ENCODE results near the gene FAM13A. TPM values are rescaled to one million over a fixed set of nuclear protein-coding genes. Genes with fewer than 3 reads are reported as not detected.

The FAM13A gene
- total and polyA plus RNA-seq, 7 donors = 3.8 to 76.0 (median 15.2) TPM

DNA sequence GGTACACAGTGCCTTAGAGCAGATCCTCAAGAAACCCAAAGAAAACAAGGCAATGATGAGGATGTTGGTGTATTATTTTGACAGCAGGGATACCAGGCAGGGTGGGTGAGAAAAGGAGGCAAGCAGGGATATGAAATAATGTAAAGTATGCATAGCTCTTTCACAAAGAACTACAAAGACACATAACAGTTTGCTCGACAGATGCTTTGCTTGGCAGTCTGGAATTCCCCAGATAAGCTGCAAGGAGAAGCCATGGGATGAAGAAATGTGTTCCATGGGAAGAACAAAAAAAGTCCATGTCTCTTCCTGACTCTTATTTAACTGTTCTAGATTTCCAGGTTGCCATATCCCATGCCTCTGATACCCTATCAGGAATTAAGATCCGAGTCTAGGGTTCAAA is 75.4 kb downstream of the FAM13A start:
- no peak for TF ChIP-seq CTCF (IDR thresholded peaks at IDR 0.05)
- H3K9me3 ChIP-seq = no peaks in the 10 kb centered on the region
- no peaks in the 10 kb centered on the region for H3K4me1 ChIP-seq
- DNase-seq = no peak
- no peak overlapping the region for H3K27ac ChIP-seq
- H3K36me3 ChIP-seq (ENCODE audit: insufficient read depth in 1 of 2, low read depth in 1 of 2) = no peaks in the 10 kb centered on the region
- intact Hi-C loops (cut with DNase I) = no loop called here
- H3K27me3 ChIP-seq (ENCODE audit: insufficient read depth in 3 of 3, low read length in 2 of 3) = no peaks in the 10 kb centered on the region
- H3K4me3 ChIP-seq = no peak overlapping the region
- WGBS, 3 donors = 59 to 85% (median 75%) methylated on average over 2 of the region's 2 CpGs
- no peak for ATAC-seq

DNA sequence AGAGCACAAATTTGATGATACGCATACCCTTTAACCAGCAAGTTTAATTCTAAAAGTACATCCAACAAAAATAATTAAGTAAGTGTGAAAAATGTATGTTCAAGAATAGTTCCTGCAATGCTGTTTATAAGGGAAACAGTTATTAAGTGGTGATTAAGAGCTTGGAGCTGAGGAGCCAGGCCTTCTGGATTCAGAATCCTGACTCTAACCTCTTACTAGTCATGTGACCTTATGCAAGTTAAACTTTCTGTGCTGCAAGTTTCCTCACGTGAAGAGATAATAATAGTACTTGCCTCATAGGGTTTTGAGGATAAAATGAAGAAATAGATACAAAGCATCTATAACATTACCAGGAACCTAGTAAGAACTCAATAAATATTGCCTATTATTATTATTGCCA is 77.7 kb downstream of the FAM13A start:
- no peak for ATAC-seq
- no peak overlapping the region for H3K27ac ChIP-seq
- intact Hi-C loops (cut with DNase I) = no loop called here
- no peaks in the 10 kb centered on the region for H3K9me3 ChIP-seq
- H3K4me1 ChIP-seq = no peaks in the 10 kb centered on the region
- no peaks in the 10 kb centered on the region for H3K36me3 ChIP-seq (ENCODE audit: insufficient read depth in 1 of 2, low read depth in 1 of 2)
- H3K27me3 ChIP-seq (ENCODE audit: insufficient read depth in 3 of 3, low read length in 2 of 3) = no peaks in the 10 kb centered on the region
- H3K4me3 ChIP-seq = no peak overlapping the region
- no peak for TF ChIP-seq CTCF (IDR thresholded peaks at IDR 0.05)
- WGBS, 3 donors = 62 to 70% (median 69%) methylated on average over 2 of the region's 2 CpGs
- DNase-seq = no peak

- Histone ChIP-seq H3K4me3 (no peak overlapping the region), H3K9me3 (no peaks in the 10 kb centered on the region), H3K27ac (no peak overlapping the region), H3K36me3 (ENCODE audit: insufficient read depth in 1 of 2, low read depth in 1 of 2) (no peaks in the 10 kb centered on the region), H3K27me3 (ENCODE audit: insufficient read depth in 3 of 3, low read length in 2 of 3) (no peaks in the 10 kb centered on the region), H3K4me1 (no peaks in the 10 kb centered on the region)
- ATAC-seq = no peak
- TF ChIP-seq CTCF (IDR thresholded peaks at IDR 0.05) = no peak
- intact Hi-C loops (cut with DNase I) = no loop called here
- DNase-seq = no peak
These were observed 80.3 kb downstream of the FAM13A start for GRCh38 chr4:88976775-88977035.

DNA sequence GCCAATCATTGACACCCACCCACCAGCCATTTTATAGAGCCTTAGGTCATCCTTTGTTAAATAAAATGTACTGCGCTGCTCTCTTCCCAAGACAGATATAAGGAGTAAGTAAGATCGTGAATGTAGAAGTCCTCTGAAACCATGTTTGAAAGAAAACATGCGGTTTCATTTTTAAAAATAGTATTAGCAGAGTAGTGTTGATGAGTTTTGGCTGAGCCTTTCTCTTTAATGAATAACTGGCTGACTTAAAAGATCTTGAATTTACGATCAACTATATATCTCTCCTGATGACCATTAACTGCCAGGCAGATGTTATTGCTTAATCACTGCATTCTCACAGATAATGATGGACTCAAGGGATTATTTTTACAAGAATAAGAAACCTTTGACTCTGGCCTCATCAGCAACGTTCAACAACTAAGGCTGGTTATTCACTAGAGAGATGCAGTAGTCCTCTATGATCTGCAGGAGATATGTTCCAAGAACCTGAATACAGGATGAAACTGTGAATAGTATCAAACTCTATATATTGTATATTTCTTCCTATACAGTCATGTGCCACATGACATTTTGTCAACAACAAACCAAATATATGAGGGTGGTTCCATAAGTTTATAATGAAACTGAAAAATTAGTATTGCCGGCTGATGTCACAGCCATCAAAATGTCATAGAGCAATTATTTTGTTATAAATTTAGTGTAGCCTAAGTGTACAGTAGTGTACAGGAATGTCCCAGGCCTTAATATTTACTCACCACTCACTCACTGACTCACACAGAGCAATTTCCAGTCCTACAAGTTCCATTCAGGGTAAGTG is 80.8 kb downstream of the FAM13A start:
- no peak for DNase-seq
- no peak overlapping the region for H3K27ac ChIP-seq
- intact Hi-C loops (cut with DNase I) = no loop called here
- no peak for ATAC-seq
- H3K36me3 ChIP-seq (ENCODE audit: insufficient read depth in 1 of 2, low read depth in 1 of 2) = no peaks in the 10 kb centered on the region
- H3K27me3 ChIP-seq (ENCODE audit: insufficient read depth in 3 of 3, low read length in 2 of 3) = no peaks in the 10 kb centered on the region
- 77 to 83% (median 78%) methylated on average over 6 of the region's 6 CpGs for WGBS, 3 donors
- TF ChIP-seq CTCF (IDR thresholded peaks at IDR 0.05) = no peak
- H3K4me1 ChIP-seq = no peaks in the 10 kb centered on the region
- H3K9me3 ChIP-seq = no peaks in the 10 kb centered on the region
- H3K4me3 ChIP-seq = no peak overlapping the region

DNA sequence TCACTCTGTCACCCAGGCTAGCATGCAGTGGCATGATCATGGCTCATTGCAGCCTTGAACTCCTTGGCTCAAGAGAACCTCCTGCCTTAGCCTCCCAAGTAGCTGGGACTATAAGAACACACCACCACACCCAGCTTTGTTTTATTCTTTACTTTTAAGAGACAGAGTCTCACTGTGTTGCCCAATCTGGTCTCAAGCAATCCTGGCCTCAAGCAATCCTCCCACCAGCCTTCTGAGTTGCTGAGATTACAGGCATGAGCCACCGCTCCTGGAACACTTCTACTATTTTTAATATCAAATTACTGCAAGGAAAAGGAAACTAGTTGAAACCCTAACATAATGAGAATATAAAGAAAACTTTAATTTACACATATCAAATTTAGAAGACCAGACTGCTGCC is 85.4 kb downstream of the FAM13A start:
- DNase-seq (no peak), ATAC-seq (no peak)
- Histone ChIP-seq H3K36me3 (ENCODE audit: insufficient read depth in 1 of 2, low read depth in 1 of 2) (no peaks in the 10 kb centered on the region), H3K27me3 (ENCODE audit: insufficient read depth in 3 of 3, low read length in 2 of 3) (no peaks in the 10 kb centered on the region), H3K27ac (no peak overlapping the region), H3K4me1 (peaks cover 9% of the 10 kb centered on the region), H3K9me3 (no peaks in the 10 kb centered on the region), H3K4me3 (no peak overlapping the region)
- intact Hi-C loops (cut with DNase I) = no loop called here
- TF ChIP-seq CTCF (IDR thresholded peaks at IDR 0.05) = no peak
- WGBS, 3 donors = 93 to 100% (median 95%) methylated on average over 1 of the region's 1 CpG
